GM23248 (cell line): ENCODE results near the gene GTF3C6.

Experiments used
- EZH2 ChIP-seq: fragments of 200-600 bp; sonication (generic); IDR thresholded peaks from 2 replicates; pipeline ENCODE4 v1.6.1; 2018; ENCODE audit warnings: antibody characterized with exemption, mild to moderate bottlenecking; ENCODE audit not compliant: insufficient read depth, poor library complexity, severe bottlenecking
- EZH2phosphoT487 ChIP-seq: fragments of 200-600 bp; sonication (generic); IDR thresholded peaks from 2 replicates; pipeline ENCODE4 v1.6.1; 2018; ENCODE audit warnings: antibody characterized with exemption, moderate library complexity, mild to moderate bottlenecking, low read depth; ENCODE audit not compliant: insufficient read depth

GRCh38 chr6:110950440-110950839, 8.1 kb upstream of the GTF3C6 start:
- no peak for TF ChIP-seq EZH2
- no peak for TF ChIP-seq EZH2phosphoT487
